SK-N-SH treated with all-trans-retinoic acid at 6 μM for 48 hours (cell line): ENCODE data around the gene SREBF1.

ENCODE experiments used
- ATAC-seq: fragments of 200-7000 bp; cut with Tn5 transposase; 3 replicates; pipeline ENCODE4 v1.9.1; 2020; ENCODE audit warnings: mild to moderate bottlenecking, moderate library complexity
- ARNTL ChIP-seq: fragments of 450-650 bp; formaldehyde crosslinking; IDR thresholded peaks from 2 replicates; pipeline ENCODE4 v1.5.0; 2020; ENCODE audit warnings: low read depth, mild to moderate bottlenecking, moderate library complexity, borderline replicate concordance
- BACH2 ChIP-seq: fragments of 250-450 bp; sonication (Bioruptor Pico); IDR thresholded peaks from 2 replicates; pipeline ENCODE4 v1.9.0; 2021; ENCODE audit warnings: mild to moderate bottlenecking, borderline replicate concordance
- CREB5 ChIP-seq: fragments of 250-450 bp; sonication (Bioruptor Pico); IDR thresholded peaks from 2 replicates; pipeline ENCODE4 v1.5.1; 2020; ENCODE audit warnings: low read depth, mild to moderate bottlenecking, moderate library complexity
- CSDC2 ChIP-seq: fragments of 250-450 bp; sonication (Bioruptor Pico); IDR thresholded peaks from 2 replicates; pipeline ENCODE4 v1.5.0; 2020; ENCODE audit warnings: mild to moderate bottlenecking, moderate library complexity
- CSRNP3 ChIP-seq: fragments of 250-450 bp; sonication (Bioruptor Pico); IDR thresholded peaks from 2 replicates; pipeline ENCODE4 v1.5.1; 2021; ENCODE audit warnings: mild to moderate bottlenecking, moderate library complexity
- ESRRG ChIP-seq: fragments of 250-450 bp; sonication (Bioruptor Pico); IDR thresholded peaks from 2 replicates; pipeline ENCODE4 v1.6.1; 2021; ENCODE audit warnings: mild to moderate bottlenecking
- GLIS3 ChIP-seq: fragments of 250-450 bp; sonication (Bioruptor Pico); IDR thresholded peaks from 2 replicates; pipeline ENCODE4 v1.5.0; 2020; ENCODE audit warnings: mild to moderate bottlenecking, moderate library complexity
- ISL1 ChIP-seq: fragments of 250-450 bp; sonication (Bioruptor Pico); IDR thresholded peaks from 2 replicates; pipeline ENCODE4 v2.1.2; 2022; ENCODE audit warnings: mild to moderate bottlenecking, moderate library complexity
- OSR1 ChIP-seq: fragments of 250-450 bp; sonication (Bioruptor Pico); IDR thresholded peaks from 2 replicates; pipeline ENCODE4 v1.8.0; 2022; ENCODE audit warnings: moderate library complexity, mild to moderate bottlenecking, inconsistent platforms
- PATZ1 ChIP-seq: fragments of 250-450 bp; sonication (Bioruptor Pico); IDR thresholded peaks from 2 replicates; pipeline ENCODE4 v1.8.0; 2020; ENCODE audit warnings: mild to moderate bottlenecking, moderate library complexity, borderline replicate concordance
- POU6F1 ChIP-seq: fragments of 250-450 bp; sonication (Bioruptor Pico); IDR thresholded peaks from 2 replicates; pipeline ENCODE4 v1.8.0; 2021; ENCODE audit warnings: low read depth, mild to moderate bottlenecking, moderate library complexity, borderline replicate concordance
- PPARA ChIP-seq: fragments of 250-450 bp; sonication (Bioruptor Pico); IDR thresholded peaks from 2 replicates; pipeline ENCODE4 v1.5.0; 2020; ENCODE audit warnings: mild to moderate bottlenecking, borderline replicate concordance
- RARB ChIP-seq: fragments of 250-450 bp; sonication (Bioruptor Pico); IDR thresholded peaks from 2 replicates; pipeline ENCODE4 v1.8.0; 2021; ENCODE audit warnings: mild to moderate bottlenecking, moderate library complexity
- TCF4 ChIP-seq: fragments of 250-450 bp; sonication (Bioruptor Pico); IDR thresholded peaks from 2 replicates; pipeline ENCODE4 v1.8.0; 2021; ENCODE audit warnings: mild to moderate bottlenecking, moderate library complexity, borderline replicate concordance
- TSHZ2 ChIP-seq: fragments of 250-450 bp; sonication (Bioruptor Pico); IDR thresholded peaks from 2 replicates; pipeline ENCODE4 v1.5.0; 2020; ENCODE audit warnings: mild to moderate bottlenecking, moderate library complexity
- ZC3H10 ChIP-seq: fragments of 250-450 bp; sonication (Bioruptor Pico); IDR thresholded peaks from 2 replicates; pipeline ENCODE4 v1.5.1; 2021; ENCODE audit warnings: mild to moderate bottlenecking, moderate library complexity
- ZFP3 ChIP-seq: fragments of 250-450 bp; sonication (Bioruptor Pico); IDR thresholded peaks from 2 replicates; pipeline ENCODE4 v1.5.0; 2020; ENCODE audit warnings: mild to moderate bottlenecking, moderate library complexity
- ZFP30 ChIP-seq: fragments of 450-650 bp; formaldehyde crosslinking; IDR thresholded peaks from 2 replicates; pipeline ENCODE4 v1.5.0; 2022; ENCODE audit warnings: mild to moderate bottlenecking, moderate library complexity
- ZNF565 ChIP-seq: fragments of 450-650 bp; formaldehyde crosslinking; conservative IDR thresholded peaks from 2 replicates; pipeline ENCODE4 v1.5.0; 2020; ENCODE audit warnings: low read depth, mild to moderate bottlenecking, moderate library complexity
- ZNF70 ChIP-seq: fragments of 450-650 bp; formaldehyde crosslinking; IDR thresholded peaks from 2 replicates; pipeline ENCODE4 v1.5.0; 2020; ENCODE audit warnings: mild to moderate bottlenecking, moderate library complexity
- ZNF8 ChIP-seq: fragments of 450-650 bp; formaldehyde crosslinking; IDR thresholded peaks from 2 replicates; pipeline ENCODE4 v1.5.0; 2020; ENCODE audit warnings: mild to moderate bottlenecking, moderate library complexity

SREBF1 gene

GRCh38 chr17:17781591-17782496 lies 54.9 kb downstream of the SREBF1 start:
- TF ChIP-seq TCF4 (CRISPR knock-in tag) (no peak), TSHZ2 (CRISPR knock-in tag) (no peak), ARNTL (CRISPR knock-in tag) (no peak), BACH2 (CRISPR knock-in tag) (no peak), PATZ1 (CRISPR knock-in tag) (no peak), ZNF565 (CRISPR knock-in tag) (no peak), ESRRG (CRISPR knock-in tag) (no peak), RARB (CRISPR knock-in tag) (no peak), GLIS3 (CRISPR knock-in tag) (no peak), PPARA (no peak), ISL1 (CRISPR knock-in tag) (no peak)
- ATAC-seq = peak; percentile 59

- peak; percentile 81 for ATAC-seq
These were observed 55.7 kb downstream of the SREBF1 start for GRCh38 chr17:17780922-17781590.

More at GRCh38 chr17:17780922-17781590, 55.7 kb downstream of the SREBF1 start:
- TF ChIP-seq ARNTL (CRISPR knock-in tag) = no peak
- TF ChIP-seq CREB5 = no peak
- TF ChIP-seq ZNF70 (CRISPR knock-in tag) = no peak
- no peak for TF ChIP-seq TSHZ2 (CRISPR knock-in tag)
- TF ChIP-seq BACH2 (CRISPR knock-in tag) = no peak
- TF ChIP-seq ESRRG (CRISPR knock-in tag) = no peak
- no peak for TF ChIP-seq ZNF565 (CRISPR knock-in tag)
- TF ChIP-seq ZFP3 (CRISPR knock-in tag) = no peak
- TF ChIP-seq CSRNP3 (CRISPR knock-in tag) = no peak
- TF ChIP-seq ISL1 (CRISPR knock-in tag) = no peak
- no peak for TF ChIP-seq POU6F1 (CRISPR knock-in tag)
- no peak for TF ChIP-seq ZC3H10
- no peak for TF ChIP-seq ZFP30 (CRISPR knock-in tag)
- no peak for TF ChIP-seq PATZ1 (CRISPR knock-in tag)
- TF ChIP-seq OSR1 (CRISPR knock-in tag) = no peak
- TF ChIP-seq ZNF8 (CRISPR knock-in tag) = no peak
- no peak for TF ChIP-seq CSDC2 (CRISPR knock-in tag)
- TF ChIP-seq GLIS3 (CRISPR knock-in tag) = no peak
- no peak for TF ChIP-seq PPARA
